IPS-15b (cell line): ENCODE results near the gene C2CD2L.

Experiments used
- H3K27me3 ChIP-seq: one replicate; pipeline ENCODE4 v1.6.1; 2013; ENCODE audit warnings: low read length; ENCODE audit not compliant: control insufficient read depth, insufficient read depth
- H3K36me3 ChIP-seq: one replicate; pipeline ENCODE4 v1.6.1; 2013; ENCODE audit warnings: low read length; ENCODE audit not compliant: control insufficient read depth, insufficient read depth
- H3K4me1 ChIP-seq: one replicate; pipeline ENCODE4 v1.6.1; 2013; ENCODE audit warnings: mild to moderate bottlenecking, low read length; ENCODE audit not compliant: control insufficient read depth, insufficient read depth
- H3K4me3 ChIP-seq: one replicate; pipeline ENCODE4 v1.5.1; 2013; ENCODE audit warnings: low read depth, low read length
- H3K9ac ChIP-seq: one replicate; pipeline ENCODE4 v1.6.1; 2013; ENCODE audit warnings: low read depth, mild to moderate bottlenecking, low read length
- H3K9me3 ChIP-seq: one replicate; pipeline ENCODE4 v1.6.1; 2013; ENCODE audit warnings: mild to moderate bottlenecking, low read length; ENCODE audit not compliant: control insufficient read depth, insufficient read depth

C2CD2L gene

DNA sequence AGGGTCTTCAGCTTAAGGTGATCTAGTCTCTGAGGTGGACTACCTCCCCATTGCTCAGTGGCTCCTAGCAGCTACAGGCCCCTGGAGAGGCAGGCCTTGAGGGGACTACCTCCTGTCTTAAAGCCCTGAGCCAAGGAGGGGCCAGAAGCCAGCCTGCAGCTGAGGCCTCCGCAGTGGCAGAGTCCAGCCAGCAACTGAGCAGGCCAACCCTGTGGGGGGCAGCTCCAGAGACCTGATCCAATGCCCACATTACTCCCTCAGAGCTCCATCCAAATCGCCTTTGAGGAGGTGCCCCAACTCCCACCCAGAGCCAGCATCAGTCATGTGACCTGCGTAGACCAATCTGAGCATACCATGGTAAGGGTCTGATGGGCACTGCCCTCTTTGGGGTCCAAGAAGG lies 2.7 kb downstream of the C2CD2L start:
- Histone ChIP-seq H3K9ac (no peak overlapping the region), H3K9me3 (no peaks in the 10 kb centered on the region), H3K36me3 (peaks cover 6% of the 10 kb centered on the region), H3K4me3 (no peak overlapping the region), H3K27me3 (peaks cover 16% of the 10 kb centered on the region), H3K4me1 (peaks cover 10% of the 10 kb centered on the region)

DNA sequence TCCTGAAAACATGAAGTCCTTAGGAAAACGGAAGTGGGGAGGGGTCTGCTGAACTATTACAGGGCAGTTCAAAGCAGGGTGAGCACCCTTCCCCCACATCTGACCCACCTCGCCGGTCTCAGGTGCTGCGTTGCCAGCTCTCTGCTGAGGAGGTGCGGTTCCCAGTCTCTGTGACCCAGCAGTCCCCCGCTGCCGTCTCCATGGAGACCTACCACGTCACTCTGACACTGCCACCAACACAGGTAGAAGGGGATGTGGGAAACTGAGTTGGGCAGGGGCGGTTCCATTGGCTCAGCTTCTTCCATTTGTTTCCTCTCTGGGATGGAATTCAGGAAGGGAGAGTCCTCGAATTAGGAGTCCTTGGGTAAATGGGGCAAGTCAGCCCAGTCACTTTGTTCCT lies 3.3 kb downstream of the C2CD2L start:
- Histone ChIP-seq H3K9me3 (no peaks in the 10 kb centered on the region), H3K36me3 (peaks cover 8% of the 10 kb centered on the region)

DNA sequence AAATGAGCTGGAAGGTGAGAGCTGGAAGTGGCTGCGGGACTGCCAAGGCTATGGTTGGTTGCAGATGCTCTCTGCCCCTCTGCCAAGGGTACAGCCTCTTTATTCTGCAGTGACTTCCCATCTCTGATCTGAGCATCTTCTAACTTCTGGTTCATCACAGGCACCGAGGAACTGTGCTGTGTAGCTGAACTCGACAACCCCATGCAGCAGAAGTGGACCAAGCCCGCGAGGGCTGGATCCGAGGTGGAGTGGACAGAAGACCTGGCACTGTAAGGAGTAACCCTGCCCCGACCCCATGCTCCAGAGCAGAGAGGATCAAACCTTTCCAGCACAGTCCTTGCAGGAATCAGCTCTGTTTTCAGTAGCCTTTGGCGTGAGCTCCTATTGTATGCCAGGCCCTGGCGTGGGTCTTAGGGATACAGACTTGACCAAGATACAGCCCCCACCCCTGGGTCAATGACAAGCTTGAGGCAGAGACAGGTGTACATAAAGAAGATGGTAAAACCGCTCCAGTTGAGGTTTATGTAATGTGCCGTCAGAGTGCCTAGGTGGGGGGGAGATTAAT lies 4.3 kb downstream of the C2CD2L start:
- peaks cover 16% of the 10 kb centered on the region for H3K27me3 ChIP-seq
- H3K36me3 ChIP-seq: peaks cover 12% of the 10 kb centered on the region
- H3K4me3 ChIP-seq: no peak overlapping the region
- H3K4me1 ChIP-seq: peaks cover 7% of the 10 kb centered on the region
- H3K9ac ChIP-seq: no peak overlapping the region
- no peaks in the 10 kb centered on the region for H3K9me3 ChIP-seq

More for the DNA sequence above, 3.3 kb downstream of the C2CD2L start:
- Histone ChIP-seq H3K4me3 (no peak overlapping the region), H3K9ac (no peak overlapping the region), H3K27me3 (peaks cover 16% of the 10 kb centered on the region), H3K4me1 (peaks cover 10% of the 10 kb centered on the region)

DNA sequence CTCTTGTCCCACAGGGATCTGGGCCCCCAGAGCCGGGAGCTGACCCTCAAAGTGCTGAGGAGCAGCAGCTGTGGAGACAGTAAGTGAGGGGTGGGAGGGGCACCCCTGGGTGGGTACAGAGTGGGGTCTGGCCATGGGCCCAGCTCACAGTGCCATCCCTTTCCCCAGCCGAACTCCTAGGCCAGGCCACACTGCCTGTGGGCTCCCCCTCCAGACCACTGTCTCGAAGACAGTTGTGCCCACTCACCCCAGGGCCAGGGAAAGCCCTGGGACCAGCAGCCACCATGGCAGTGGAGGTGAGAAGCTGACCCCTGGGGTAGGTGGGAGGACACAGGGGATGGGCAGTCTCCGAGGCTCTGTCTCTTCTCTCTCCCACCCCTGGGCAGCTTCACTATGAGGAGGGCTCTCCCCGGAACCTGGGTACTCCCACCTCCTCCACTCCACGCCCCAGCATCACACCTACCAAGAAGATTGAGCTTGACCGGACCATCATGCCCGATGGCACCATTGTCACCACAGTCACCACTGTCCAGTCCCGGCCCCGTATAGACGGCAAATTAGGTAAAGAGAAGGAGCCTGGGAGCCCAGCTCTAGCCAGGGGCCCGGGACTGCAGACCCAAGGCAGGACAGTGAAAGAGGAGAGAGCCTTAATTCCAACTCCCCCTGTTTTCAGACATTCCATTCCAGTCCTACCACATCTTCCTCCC lies 5.3 kb downstream of the C2CD2L start:
- Histone ChIP-seq H3K4me3 (no peak overlapping the region), H3K9ac (no peak overlapping the region), H3K36me3 (peaks cover 12% of the 10 kb centered on the region), H3K9me3 (no peaks in the 10 kb centered on the region), H3K4me1 (peaks cover 4% of the 10 kb centered on the region), H3K27me3 (peaks cover 16% of the 10 kb centered on the region)

DNA sequence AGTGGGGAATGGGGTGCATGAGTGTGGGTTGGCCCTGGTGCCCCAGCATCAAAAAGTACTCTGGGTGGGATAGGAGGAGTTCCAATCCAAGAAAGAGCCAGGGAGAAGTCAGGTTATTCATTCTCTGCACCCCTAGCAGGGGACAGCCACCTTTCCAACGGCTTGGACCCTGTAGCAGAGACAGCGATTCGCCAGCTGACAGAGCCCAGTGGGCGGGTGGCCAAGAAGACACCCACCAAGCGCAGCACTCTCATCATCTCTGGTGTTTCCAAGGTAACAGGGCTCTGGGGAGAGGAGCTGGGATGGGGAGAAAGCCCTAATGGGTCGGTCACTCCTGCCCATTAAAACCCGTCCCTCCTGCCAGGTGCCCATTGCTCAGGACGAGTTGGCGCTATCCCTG lies 6.6 kb downstream of the C2CD2L start:
- no peak overlapping the region for H3K9ac ChIP-seq
- H3K4me1 ChIP-seq: no peaks in the 10 kb centered on the region
- H3K36me3 ChIP-seq: peaks cover 12% of the 10 kb centered on the region

DNA sequence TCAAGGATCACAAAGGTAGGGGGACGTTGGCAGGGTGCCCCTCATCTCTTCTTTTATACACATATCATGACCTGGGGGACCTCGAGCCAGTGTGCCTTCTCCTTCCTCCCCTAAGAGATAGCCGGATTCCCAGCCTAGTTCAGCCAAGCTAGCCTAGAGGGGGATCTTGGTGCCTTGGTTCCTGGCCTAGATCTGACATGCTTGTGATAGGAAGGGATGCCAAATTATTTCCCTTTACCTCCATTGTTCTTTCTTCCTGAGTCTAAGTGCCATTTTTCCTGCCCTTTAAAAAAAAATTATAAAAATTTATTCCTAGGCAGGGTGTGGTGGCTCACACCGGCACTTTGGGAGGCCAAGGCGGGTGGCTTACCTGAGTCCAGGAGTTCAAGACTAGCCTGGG lies 7.2 kb downstream of the C2CD2L start:
- Histone ChIP-seq H3K4me1 (no peaks in the 10 kb centered on the region), H3K36me3 (peaks cover 12% of the 10 kb centered on the region), H3K27me3 (peaks cover under 1% of the 10 kb centered on the region), H3K9ac (no peak overlapping the region), H3K9me3 (no peaks in the 10 kb centered on the region), H3K4me3 (no peak overlapping the region)

More for the DNA sequence above, 6.6 kb downstream of the C2CD2L start:
- Histone ChIP-seq H3K9me3 (no peaks in the 10 kb centered on the region), H3K4me3 (no peak overlapping the region), H3K27me3 (peaks cover 7% of the 10 kb centered on the region)

DNA sequence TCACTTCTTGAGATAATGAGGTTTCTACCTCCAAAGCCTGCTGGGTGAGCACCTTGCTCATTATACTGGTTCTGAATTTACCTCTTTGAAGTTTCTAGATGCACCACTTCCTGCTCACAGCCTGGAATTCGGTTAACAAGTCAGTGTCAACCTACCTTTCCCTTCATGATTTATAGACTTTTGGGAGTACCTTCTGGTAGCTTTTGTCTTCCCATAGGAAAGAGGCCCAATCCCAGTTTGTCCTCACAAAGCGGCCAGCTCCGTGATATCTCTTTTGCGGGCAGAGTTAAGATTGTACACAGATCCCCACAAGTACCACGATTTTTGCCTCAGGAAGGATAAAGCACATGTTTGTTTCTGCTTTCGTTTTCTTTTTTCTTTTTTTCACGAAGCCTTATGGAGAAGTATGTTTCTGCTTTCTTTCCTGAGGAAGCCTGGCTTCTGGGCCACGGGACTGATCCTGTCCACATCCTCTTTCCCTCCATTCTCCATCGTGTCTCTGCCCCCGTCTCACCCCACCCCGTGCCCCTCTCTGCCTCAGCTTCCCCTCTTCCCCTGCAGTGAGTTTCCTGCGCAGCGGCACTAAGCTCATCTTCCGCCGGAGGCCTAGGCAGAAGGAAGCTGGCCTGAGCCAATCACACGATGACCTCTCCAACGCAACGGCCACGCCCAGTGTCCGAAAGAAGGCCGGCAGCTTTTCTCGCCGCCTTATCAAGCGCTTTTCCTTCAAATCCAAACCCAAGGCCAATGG lies 8.5 kb downstream of the C2CD2L start:
- Histone ChIP-seq H3K9ac (no peak overlapping the region), H3K9me3 (no peaks in the 10 kb centered on the region), H3K36me3 (peaks cover 12% of the 10 kb centered on the region), H3K4me1 (peaks cover 5% of the 10 kb centered on the region), H3K4me3 (no peak overlapping the region), H3K27me3 (no peaks in the 10 kb centered on the region)

DNA sequence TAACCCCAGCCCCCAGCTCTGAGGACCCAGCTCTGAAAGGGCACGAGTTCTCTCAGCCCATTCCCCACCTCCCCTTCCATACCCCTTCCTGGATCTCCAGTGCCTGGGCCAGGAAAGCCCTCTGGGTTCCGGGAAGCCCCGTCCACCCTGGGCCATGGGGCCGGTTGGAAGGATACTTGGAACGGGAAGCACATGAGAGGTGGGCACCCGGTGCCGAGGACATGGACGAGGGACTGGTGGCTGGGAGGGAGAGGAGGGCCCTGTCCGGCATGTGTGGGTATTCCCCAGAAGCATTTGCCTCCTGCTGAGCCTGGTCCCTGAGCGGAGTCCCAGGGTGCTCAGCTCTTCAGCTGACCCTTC lies 9.1 kb downstream of the C2CD2L start:
- peaks cover 5% of the 10 kb centered on the region for H3K4me1 ChIP-seq
- no peak overlapping the region for H3K9ac ChIP-seq
- no peaks in the 10 kb centered on the region for H3K9me3 ChIP-seq
- peaks cover 12% of the 10 kb centered on the region for H3K36me3 ChIP-seq
- no peak overlapping the region for H3K4me3 ChIP-seq
- no peaks in the 10 kb centered on the region for H3K27me3 ChIP-seq

DNA sequence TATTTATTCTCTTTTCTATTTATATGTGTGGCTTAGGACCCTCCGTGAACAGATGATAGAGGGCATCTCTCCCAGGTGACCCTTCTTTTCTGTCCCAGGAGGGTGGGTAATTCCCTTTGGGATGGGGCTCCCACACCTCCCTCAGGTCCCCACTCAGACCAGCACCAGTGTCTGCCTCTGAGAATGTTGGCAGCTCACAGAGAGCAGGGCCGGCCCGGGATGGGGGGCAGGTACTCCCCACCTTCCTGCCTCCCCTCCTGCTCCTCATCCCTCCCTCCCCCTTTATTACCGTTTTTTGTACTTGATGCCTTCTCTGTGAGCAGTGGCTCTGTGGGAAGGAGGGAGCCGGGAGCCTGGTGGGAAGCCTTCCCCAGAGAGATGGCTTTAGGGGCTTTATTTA lies 9.5 kb downstream of the C2CD2L start:
- Histone ChIP-seq H3K4me1 (peaks cover 5% of the 10 kb centered on the region), H3K36me3 (peaks cover 12% of the 10 kb centered on the region), H3K27me3 (no peaks in the 10 kb centered on the region), H3K4me3 (no peak overlapping the region), H3K9ac (no peak overlapping the region), H3K9me3 (no peaks in the 10 kb centered on the region)

DNA sequence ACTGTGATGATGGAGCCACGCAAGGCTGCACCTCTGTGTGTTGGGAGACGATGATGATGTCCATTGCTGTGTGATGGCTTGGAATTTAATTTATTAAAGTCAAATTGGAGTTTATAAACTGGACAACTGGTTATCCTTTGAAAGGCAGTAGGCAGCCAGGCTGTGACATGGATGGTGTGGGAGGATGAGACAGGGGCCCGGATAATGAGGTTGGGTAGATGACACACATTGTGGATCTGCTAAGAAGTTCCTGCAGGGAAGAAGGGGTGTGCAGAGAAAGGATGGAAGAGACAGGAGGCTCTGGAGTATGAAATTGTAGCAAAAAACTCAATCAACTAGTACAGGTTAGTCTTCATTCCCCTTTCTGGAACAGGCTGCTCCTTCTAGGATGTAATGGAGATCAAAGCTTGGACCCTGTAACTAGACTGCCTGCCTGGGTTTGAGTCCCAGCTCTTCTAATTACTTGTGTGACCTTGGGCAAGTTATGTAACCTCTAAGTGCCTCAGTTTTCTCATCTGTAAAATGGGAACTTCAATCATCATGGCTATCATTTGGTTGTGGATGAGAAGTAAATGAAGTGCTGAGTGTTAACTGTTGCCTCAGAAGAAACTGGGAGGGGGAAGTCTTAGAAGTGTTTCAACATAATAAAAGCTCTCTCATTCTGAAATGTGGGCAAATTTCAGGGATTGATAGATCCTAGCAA lies 10.0 kb downstream of the C2CD2L start:
- Histone ChIP-seq H3K9ac (no peak overlapping the region), H3K4me3 (no peak overlapping the region), H3K9me3 (no peaks in the 10 kb centered on the region), H3K27me3 (no peaks in the 10 kb centered on the region), H3K36me3 (peaks cover 12% of the 10 kb centered on the region), H3K4me1 (peaks cover 5% of the 10 kb centered on the region)

DNA sequence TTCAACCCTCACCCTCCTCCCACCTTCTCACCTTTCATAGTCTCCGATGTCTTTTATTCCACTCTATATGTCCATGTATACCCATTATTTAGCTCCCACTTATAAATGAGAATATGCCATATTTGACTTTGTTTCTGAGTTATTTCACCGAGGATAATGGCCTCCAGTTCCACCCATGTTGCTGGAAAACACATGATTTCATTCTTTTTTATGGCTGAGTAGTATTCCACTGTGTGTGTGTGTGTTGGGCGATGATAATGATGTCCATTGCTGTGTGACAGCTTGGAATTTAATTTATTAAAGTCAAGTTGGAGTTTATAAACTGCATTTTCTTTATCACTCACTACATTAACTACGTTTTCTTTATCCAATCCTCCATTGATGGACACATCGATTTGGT lies 11.1 kb downstream of the C2CD2L start:
- H3K27me3 ChIP-seq: no peaks in the 10 kb centered on the region
- no peak overlapping the region for H3K9ac ChIP-seq
- no peak overlapping the region for H3K4me3 ChIP-seq
- H3K9me3 ChIP-seq: no peaks in the 10 kb centered on the region
- H3K4me1 ChIP-seq: peaks cover 7% of the 10 kb centered on the region
- peaks cover 12% of the 10 kb centered on the region for H3K36me3 ChIP-seq
